Liver (tissue), 3 donors: ENCODE results near the gene RYR3.

ENCODE experiments used
- CTCF ChIP-seq: fragments of 150-350 bp; IDR thresholded peaks from 2 replicates; pipeline ENCODE4 v1.5.1; 2017; ENCODE audit warnings: improper control_type of control experiment, low read depth, low read length; ENCODE audit not compliant: missing input control
- JUND ChIP-seq, 2 donors: IDR thresholded peaks; 2 replicates each; pipeline ENCODE4 v1.6.1; 2016; ENCODE audit warnings: antibody characterized with exemption in 2 of 2
- SP1 ChIP-seq: IDR thresholded peaks from 2 replicates; pipeline ENCODE4 v1.6.1; 2018; ENCODE audit warnings: antibody characterized with exemption, mild to moderate bottlenecking
- YY1 ChIP-seq: IDR thresholded peaks from 2 replicates; pipeline ENCODE4 v1.6.1; 2016; ENCODE audit warnings: antibody characterized with exemption, mild to moderate bottlenecking
- donor health status: healthy.
- donor health status: healthy.

- TF ChIP-seq CTCF (no peak), JUND (IDR thresholded peaks at IDR 0.05) (no peak), YY1 (no peak), SP1 (no peak)
These were observed 64.5 kb downstream of the RYR3 start for GRCh38 chr15:33375236-33375635.
